ENCODE measurements around the gene ZNF217. TPM values are rescaled to one million over a fixed set of nuclear protein-coding genes. Genes with fewer than 3 reads are reported as not detected.
A peak's percentile ranks its signal among the peaks of the same experiment; 100 is the strongest.

ZNF217 gene
- total and polyA plus RNA-seq, 9 of the 15 experiments (the other 6 are each of a cell fraction or from before 2014, with no cell fraction given): 3.0 to 41.8 (median 16.8) TPM

GRCh38 chr20:53608456-53609452, 15.1 kb upstream of the ZNF217 start (continued):
- no peak for TF ChIP-seq RBM17 (IDR thresholded peaks at IDR 0.05; ENCODE audit: borderline replicate concordance, low read depth, low read length)
- no peak for TF ChIP-seq MITF (IDR thresholded peaks at IDR 0.05)
- no peak for TF ChIP-seq CAMTA2 (CRISPR knock-in tag; conservative IDR thresholded peaks at IDR 0.05)
- TF ChIP-seq ZNF445 (CRISPR knock-in tag; IDR thresholded peaks at IDR 0.05; ENCODE audit: low read depth): no peak
- TF ChIP-seq ESRRA (IDR thresholded peaks at IDR 0.05; ENCODE audit: borderline replicate concordance, low read depth): peak; percentile 81
- TF ChIP-seq KDM4B (IDR thresholded peaks at IDR 0.05; ENCODE audit: borderline replicate concordance in 2 of 2, low read depth in 1 of 2): no peak
- no peak for TF ChIP-seq FOXK1 (CRISPR knock-in tag; IDR thresholded peaks at IDR 0.05; ENCODE audit: borderline replicate concordance)
- TF ChIP-seq ZNF57 (CRISPR knock-in tag; IDR thresholded peaks at IDR 0.05): no peak
- peak; percentile 70; the same call in 1 of the 2 replicates for TF ChIP-seq AFF4 (CRISPR knock-in tag; IDR thresholded peaks at IDR 0.05)
- no peak for TF ChIP-seq ZNF324 (CRISPR knock-in tag; IDR thresholded peaks at IDR 0.05)
- TF ChIP-seq ZNF79 (CRISPR knock-in tag; IDR thresholded peaks at IDR 0.05; ENCODE audit: low read depth): no peak
- no peak for TF ChIP-seq ZNF232 (CRISPR knock-in tag; IDR thresholded peaks at IDR 0.05)
- TF ChIP-seq ELK3 (CRISPR knock-in tag; IDR thresholded peaks at IDR 0.05): no peak
- peak; percentile 100 for TF ChIP-seq ZSCAN29 (IDR thresholded peaks at IDR 0.05)
- no peak for TF ChIP-seq TCF7L2 (IDR thresholded peaks at IDR 0.05; ENCODE audit: low read depth, low read length)
- 0 out of 2 replicates have a peak, but pooled peaks have one; percentile 46 for TF ChIP-seq GABPB1 (CRISPR knock-in tag; IDR thresholded peaks at IDR 0.05)
- no peak for TF ChIP-seq ZNF586 (CRISPR knock-in tag; conservative IDR thresholded peaks at IDR 0.05)
- no peak for TF ChIP-seq ZBTB17 (CRISPR knock-in tag; IDR thresholded peaks at IDR 0.05)
- peak; percentile 68; the same call in 1 of the 2 replicates for TF ChIP-seq PHF8 (IDR thresholded peaks at IDR 0.05; ENCODE audit: borderline replicate concordance, low read length)
- peak; percentile 92 for TF ChIP-seq KLF1 (tag; IDR thresholded peaks at IDR 0.05)
- TF ChIP-seq MYBL2 (IDR thresholded peaks at IDR 0.05; ENCODE audit: low read depth): no peak; the same call in 1 of the 2 replicates
- TF ChIP-seq MYBL2 (CRISPR knock-in tag; IDR thresholded peaks at IDR 0.05; ENCODE audit: borderline replicate concordance): no peak
